Thoracic aorta (tissue), 2 donors: ENCODE measurements around the gene PLD6. TPM values are rescaled to one million over a fixed set of nuclear protein-coding genes. Genes with fewer than 3 reads are reported as not detected.

ENCODE experiments used
- ATAC-seq: fragments of 150-250 bp; one replicate; pipeline ENCODE4 v1.8.0; 2017; ENCODE audit warnings: low read depth; ENCODE audit not compliant: insufficient number of reproducible peaks, low FRiP score
- DNase-seq: peaks from one replicate; pipeline ENCODE4 v3.0.0-alpha.2; 2020; ENCODE audit warnings: low spot score
- H3K27ac ChIP-seq, 2 donors: fragments of 200-600 bp; sonication (generic); 1 replicate in 1 of 2; 2 replicates in 1 of 2; pipeline ENCODE4 v1.5.1; 2016; ENCODE audit warnings: mild to moderate bottlenecking in 2 of 2, moderate library complexity in 2 of 2
- H3K27me3 ChIP-seq: fragments of 200-600 bp; sonication (generic); replicated peaks from 2 replicates; pipeline ENCODE4 v1.6.0; 2016; ENCODE audit warnings: mild to moderate bottlenecking; ENCODE audit not compliant: insufficient read depth
- H3K36me3 ChIP-seq: fragments of 200-600 bp; sonication (generic); one replicate; pipeline ENCODE4 v1.5.1; 2016
- H3K4me1 ChIP-seq, 2 donors: fragments of 200-600 bp; sonication (generic); 1 replicate in 1 of 2; 2 replicates in 1 of 2; pipeline versions ENCODE4 v1.5.1 to v1.6.0; 2016; ENCODE audit warnings: low read depth in 2 of 2, mild to moderate bottlenecking in 1 of 2; ENCODE audit not compliant: control insufficient read depth in 1 of 2
- H3K4me3 ChIP-seq: fragments of 200-600 bp; sonication (generic); 2 replicates; pipeline ENCODE4 v1.5.1; 2016; ENCODE audit warnings: mild to moderate bottlenecking
- H3K9me3 ChIP-seq: fragments of 200-600 bp; sonication (generic); 2 replicates; pipeline ENCODE4 v1.5.1; 2016
- total RNA-seq, 2 donors: library from RNA; depleted of rRNA; stranded (reverse); fragments of >200 nt; gene quantifications; one replicate each; pipeline versions ENCODE4 v1.1.0 to v1.2.3, GENCODE V29; 2016
- TF ChIP-seq, protein P1 (sequence below): fragments of 200-600 bp; sonication (generic); IDR thresholded peaks from one replicate; pipeline ENCODE4 v1.5.1; 2019; ENCODE audit warnings: antibody characterized with exemption

The PLD6 gene
- total RNA-seq, 2 donors from 2014 or later: 0.68 to 5.5 TPM

DNA sequence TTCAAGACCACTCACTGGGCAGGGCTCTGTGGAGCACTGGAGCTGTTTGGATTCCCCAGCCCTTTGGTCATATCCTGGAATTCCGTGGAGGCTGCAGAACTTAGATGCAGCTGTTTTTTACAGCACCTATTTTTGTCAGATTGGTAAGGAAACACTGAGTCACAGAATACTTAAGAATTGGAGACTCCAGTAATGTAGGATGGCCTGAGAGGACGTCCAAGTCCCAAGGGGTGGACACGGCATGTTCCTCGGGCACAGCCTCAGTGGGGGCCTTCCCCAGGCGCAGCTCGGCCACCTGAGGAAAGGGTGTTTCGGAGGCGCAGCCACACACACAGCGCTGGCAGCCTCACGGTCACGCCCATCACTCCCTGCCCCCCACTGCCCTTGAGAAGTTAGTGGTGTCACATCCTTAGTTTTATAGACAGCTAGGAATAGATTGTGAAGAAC, 14.8 kb downstream of the PLD6 start:
- H3K36me3 ChIP-seq: peaks cover 4% of the 10 kb centered on the region
- DNase-seq: no peak
- H3K27me3 ChIP-seq: no peaks in the 10 kb centered on the region
- H3K4me1 ChIP-seq: peaks cover 19 to 37% of the 10 kb centered on the region in 2 donors
- peak overlapping the region; percentile 31 for H3K4me3 ChIP-seq
- H3K9me3 ChIP-seq: no peaks in the 10 kb centered on the region
- peak; percentile 91 for ATAC-seq
- TF ChIP-seq, protein P1, sequence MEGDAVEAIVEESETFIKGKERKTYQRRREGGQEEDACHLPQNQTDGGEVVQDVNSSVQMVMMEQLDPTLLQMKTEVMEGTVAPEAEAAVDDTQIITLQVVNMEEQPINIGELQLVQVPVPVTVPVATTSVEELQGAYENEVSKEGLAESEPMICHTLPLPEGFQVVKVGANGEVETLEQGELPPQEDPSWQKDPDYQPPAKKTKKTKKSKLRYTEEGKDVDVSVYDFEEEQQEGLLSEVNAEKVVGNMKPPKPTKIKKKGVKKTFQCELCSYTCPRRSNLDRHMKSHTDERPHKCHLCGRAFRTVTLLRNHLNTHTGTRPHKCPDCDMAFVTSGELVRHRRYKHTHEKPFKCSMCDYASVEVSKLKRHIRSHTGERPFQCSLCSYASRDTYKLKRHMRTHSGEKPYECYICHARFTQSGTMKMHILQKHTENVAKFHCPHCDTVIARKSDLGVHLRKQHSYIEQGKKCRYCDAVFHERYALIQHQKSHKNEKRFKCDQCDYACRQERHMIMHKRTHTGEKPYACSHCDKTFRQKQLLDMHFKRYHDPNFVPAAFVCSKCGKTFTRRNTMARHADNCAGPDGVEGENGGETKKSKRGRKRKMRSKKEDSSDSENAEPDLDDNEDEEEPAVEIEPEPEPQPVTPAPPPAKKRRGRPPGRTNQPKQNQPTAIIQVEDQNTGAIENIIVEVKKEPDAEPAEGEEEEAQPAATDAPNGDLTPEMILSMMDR: no peak
- H3K27ac ChIP-seq: peak overlapping the region; percentile 54 to 79

DNA sequence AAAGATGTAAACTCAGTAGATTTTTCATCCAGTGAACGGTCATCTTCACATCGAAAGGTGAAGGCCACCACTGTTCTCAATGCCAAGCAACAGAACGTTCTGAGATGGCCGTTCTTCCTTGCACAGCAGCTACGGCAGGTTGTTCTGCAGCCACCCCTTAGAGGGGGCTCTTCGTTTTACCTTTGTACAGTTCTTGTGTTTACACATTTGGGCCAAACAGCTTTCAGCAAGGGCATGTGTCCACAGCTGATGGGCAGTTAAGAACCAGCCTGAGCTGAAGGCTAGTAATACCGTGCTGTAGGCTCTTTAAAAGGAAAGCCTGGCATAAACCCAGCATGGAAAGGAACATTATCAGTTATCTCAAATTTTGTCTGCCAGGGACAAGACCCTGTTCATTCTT, 15.9 kb downstream of the PLD6 start:
- DNase-seq (no peak), ATAC-seq (no peak)
- peaks cover 19 to 44% of the 10 kb centered on the region in 2 donors for H3K4me1 ChIP-seq
- TF ChIP-seq, protein P1: no peak
- H3K9me3 ChIP-seq: no peaks in the 10 kb centered on the region
- no peak overlapping the region for H3K4me3 ChIP-seq
- peaks cover 4% of the 10 kb centered on the region for H3K36me3 ChIP-seq
- no peaks in the 10 kb centered on the region for H3K27me3 ChIP-seq
- H3K27ac ChIP-seq: peak overlapping the region; percentile 54 to 79

DNA sequence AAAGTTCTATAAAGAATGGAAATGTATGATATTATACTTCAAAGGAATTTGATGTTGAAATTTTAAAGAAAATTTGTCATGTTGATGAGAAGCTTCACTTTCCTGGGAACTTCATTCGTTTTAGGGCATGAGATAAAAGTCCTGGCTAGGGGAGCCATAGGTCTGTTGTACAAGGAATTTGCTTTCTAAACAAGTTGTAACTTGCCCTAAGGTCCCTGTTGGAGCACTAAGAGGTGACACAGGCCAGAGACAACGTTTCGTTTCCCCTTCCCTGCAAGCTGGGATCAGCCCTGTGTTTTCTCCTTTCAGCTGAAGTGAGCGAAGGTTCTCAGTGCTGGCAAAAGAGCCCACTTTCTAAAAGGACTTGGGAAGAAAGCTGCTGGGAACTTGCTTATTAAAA, 16.6 kb downstream of the PLD6 start:
- no peak overlapping the region for H3K4me3 ChIP-seq
- peaks cover 5% of the 10 kb centered on the region for H3K36me3 ChIP-seq
- peak overlapping the region; percentile 54 to 79 for H3K27ac ChIP-seq
- H3K9me3 ChIP-seq: no peaks in the 10 kb centered on the region
- TF ChIP-seq, protein P1: no peak
- DNase-seq: no peak
- no peak for ATAC-seq
- H3K27me3 ChIP-seq: no peaks in the 10 kb centered on the region
- H3K4me1 ChIP-seq: peaks cover 19 to 44% of the 10 kb centered on the region in 2 donors

DNA sequence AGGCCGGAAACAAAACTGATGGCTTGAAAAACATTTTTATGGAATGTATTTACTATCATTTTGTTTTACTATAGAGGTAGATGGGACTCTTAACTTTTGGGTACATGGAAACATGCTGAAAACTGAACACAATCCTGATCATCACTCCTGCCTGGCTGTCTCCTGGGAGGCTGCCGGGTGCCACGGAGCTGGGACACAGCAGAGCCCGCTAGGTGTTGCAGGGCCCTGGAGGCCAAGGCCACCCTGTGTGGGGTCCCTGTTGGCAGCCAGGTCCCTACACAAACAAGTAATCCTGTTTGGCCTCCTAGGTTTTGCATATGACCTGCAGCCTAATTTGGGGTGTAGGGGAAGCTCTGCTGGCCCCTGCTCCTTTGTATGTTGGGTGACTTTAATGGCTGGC, 17.5 kb downstream of the PLD6 start:
- TF ChIP-seq, protein P1: no peak
- H3K4me1 ChIP-seq: peaks cover 19 to 44% of the 10 kb centered on the region in 2 donors
- H3K36me3 ChIP-seq: peaks cover 14% of the 10 kb centered on the region
- ATAC-seq (no peak), DNase-seq (no peak)
- no peaks in the 10 kb centered on the region for H3K9me3 ChIP-seq
- H3K4me3 ChIP-seq: no peak overlapping the region
- H3K27me3 ChIP-seq: no peaks in the 10 kb centered on the region
- H3K27ac ChIP-seq: no peak overlapping the region

DNA sequence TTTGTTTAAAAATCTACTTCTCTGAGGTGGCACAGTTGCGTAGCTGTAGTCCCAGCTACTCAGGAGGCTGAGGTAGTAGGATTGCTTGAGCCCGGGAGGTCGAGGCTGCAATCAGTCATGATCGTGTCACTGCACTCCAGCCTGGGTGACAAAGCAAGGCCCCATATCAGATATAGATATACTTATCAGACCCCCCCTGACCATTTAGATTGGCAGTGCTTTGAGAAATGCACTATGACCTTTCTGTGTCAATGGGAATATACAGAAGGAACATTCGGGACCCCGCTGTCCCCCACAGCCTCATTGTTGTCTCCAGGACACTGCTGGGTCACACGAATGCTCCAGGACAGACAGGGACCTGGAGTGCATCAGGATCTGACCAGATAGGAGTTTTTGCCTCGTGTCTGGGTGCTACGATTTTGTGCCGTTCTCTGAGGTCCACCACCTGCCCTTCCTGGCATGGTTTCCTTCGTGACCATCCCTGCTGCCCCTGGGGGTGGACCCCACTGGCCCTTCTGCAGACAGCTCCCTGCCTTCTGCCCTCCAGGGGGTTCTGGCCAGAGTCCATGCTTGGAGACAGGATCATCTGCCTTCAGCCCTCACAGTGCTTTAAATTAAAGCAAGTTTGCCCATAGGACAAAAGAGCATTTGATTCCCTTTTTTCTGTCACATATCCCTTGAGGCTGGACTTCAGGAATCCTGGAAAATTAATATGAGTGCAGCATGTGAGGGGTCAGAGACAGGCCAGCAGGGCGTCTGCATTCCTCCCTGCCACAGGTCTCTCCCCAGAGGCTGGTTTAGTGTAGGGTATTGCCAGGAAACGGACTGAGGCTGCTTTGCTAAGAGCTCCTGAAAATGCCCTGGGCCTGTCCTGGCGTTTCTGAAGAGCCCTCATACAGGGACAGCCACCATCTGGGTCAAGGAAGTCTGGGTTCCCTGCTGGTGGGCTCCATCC, 19.3 kb downstream of the PLD6 start:
- ATAC-seq: no peak
- H3K4me3 ChIP-seq: no peak overlapping the region
- H3K27ac ChIP-seq: peak overlapping the region in 1 of 2 donors; percentile 23
- DNase-seq: no peak
- no peaks in the 10 kb centered on the region for H3K27me3 ChIP-seq
- TF ChIP-seq, protein P1: no peak
- H3K36me3 ChIP-seq: peaks cover 25% of the 10 kb centered on the region
- peaks cover 16 to 45% of the 10 kb centered on the region in 2 donors for H3K4me1 ChIP-seq
- no peaks in the 10 kb centered on the region for H3K9me3 ChIP-seq
